WI38 (cell line): ENCODE data around the gene SIDT1.

Source experiments
- H3K4me3 ChIP-seq: 2 replicates; pipeline ENCODE4 v1.5.1; 2011; ENCODE audit warnings: low read depth, mild to moderate bottlenecking, control low read depth, low read length
- CTCF ChIP-seq: IDR thresholded peaks from 2 replicates; pipeline ENCODE4 v1.5.1; 2012; ENCODE audit warnings: low read depth, mild to moderate bottlenecking, control low read depth, low read length

SIDT1 gene

GRCh38 chr3:113501597-113501996, 30.8 kb upstream of the SIDT1 start:
- no peak for TF ChIP-seq CTCF
- no peak overlapping the region for H3K4me3 ChIP-seq

GRCh38 chr3:113505867-113506266, 26.5 kb upstream of the SIDT1 start:
- no peak overlapping the region for H3K4me3 ChIP-seq
- no peak for TF ChIP-seq CTCF

GRCh38 chr3:113507501-113508067, 24.8 kb upstream of the SIDT1 start:
- no peak for TF ChIP-seq CTCF
- no peak overlapping the region for H3K4me3 ChIP-seq

GRCh38 chr3:113508966-113509365, 23.4 kb upstream of the SIDT1 start:
- H3K4me3 ChIP-seq = no peak overlapping the region
- TF ChIP-seq CTCF = no peak

- H3K4me3 ChIP-seq = peak overlapping the region; percentile 91
- no peak for TF ChIP-seq CTCF
Measured at GRCh38 chr3:113514265-113514769, 18.0 kb upstream of the SIDT1 start.

GRCh38 chr3:113516115-113516505, 16.2 kb upstream of the SIDT1 start:
- TF ChIP-seq CTCF = no peak
- H3K4me3 ChIP-seq = no peak overlapping the region; the same call in 1 of the 2 replicates

GRCh38 chr3:113521981-113522380, 10.4 kb upstream of the SIDT1 start:
- H3K4me3 ChIP-seq = no peak overlapping the region
- TF ChIP-seq CTCF = no peak
